ENCODE measurements around the gene KRT86.
"Not testable (repeated sequence)": the region's sequence is repeated elsewhere in the genome, so short reads cannot be mapped to it uniquely, and the experiment has no call there.

DNA sequence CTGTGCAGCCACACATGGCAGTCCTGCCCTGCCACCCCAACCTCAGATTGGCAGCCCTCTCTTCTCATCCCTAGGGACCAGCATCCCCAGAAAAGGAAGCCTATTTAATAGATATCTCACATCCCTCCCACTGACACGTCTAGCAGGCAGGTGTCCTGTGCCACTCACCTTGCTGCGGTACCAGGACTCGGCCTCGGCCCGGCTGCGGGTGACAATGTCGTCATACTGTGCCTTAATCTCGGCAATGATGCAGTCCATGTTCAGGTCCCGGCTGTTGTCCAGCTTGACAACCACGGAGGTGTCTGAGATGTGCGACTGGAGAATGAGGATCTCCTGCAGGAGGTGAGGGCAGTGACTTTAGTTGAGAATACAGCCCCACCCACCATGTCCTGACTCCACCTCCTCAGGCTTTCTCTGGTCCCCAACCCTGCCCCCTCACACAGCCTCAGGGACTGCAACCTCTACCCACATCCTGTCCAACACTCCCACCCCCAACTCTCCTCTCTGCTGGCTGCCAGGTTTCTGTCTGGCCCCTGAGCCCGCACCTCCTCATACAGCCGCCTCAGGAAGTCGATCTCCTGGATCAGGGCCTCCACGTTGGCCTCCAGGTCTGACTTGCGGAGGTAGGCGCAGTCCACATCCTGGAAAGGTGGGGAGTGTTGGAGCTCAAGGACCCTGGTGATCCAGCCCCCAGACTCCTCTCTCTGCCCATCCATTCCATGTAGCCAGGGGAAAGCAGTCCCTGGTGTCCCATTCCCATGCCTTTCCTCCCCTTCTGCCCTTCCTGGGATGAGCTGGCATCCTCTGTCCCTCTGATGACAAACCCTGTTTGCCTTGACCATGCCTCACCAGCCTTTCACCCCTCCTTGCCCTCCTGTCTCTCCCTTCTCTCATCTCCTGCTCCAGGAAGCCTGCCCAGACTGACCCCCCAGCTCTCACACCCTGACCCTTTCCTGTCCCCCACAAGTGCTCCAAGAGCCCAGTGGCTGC lies 13.7 kb downstream of the KRT86 start:
- not testable (repeated sequence) for TF ChIP-seq CTCF, EZH2phosphoT487, EZH2 (IDR thresholded peaks at IDR 0.05)
